Neuron (in vitro differentiated cells): ENCODE data around the gene XIRP2.
A peak's percentile ranks its signal among the peaks of the same experiment; 100 is the strongest.

Experiments used
- H2AFZ ChIP-seq: one replicate; pipeline ENCODE4 v1.6.1; 2013; ENCODE audit warnings: low read depth, mild to moderate bottlenecking, inconsistent platforms, low read length, moderate library complexity
- H3K27me3 ChIP-seq: one replicate; pipeline ENCODE4 v1.6.1; 2013; ENCODE audit warnings: low read length; ENCODE audit not compliant: insufficient read depth
- H3K36me3 ChIP-seq: one replicate; pipeline ENCODE4 v1.6.1; 2013; ENCODE audit warnings: low read length; ENCODE audit not compliant: insufficient read depth
- H3K4me1 ChIP-seq: one replicate; pipeline ENCODE4 v1.6.1; 2013; ENCODE audit warnings: low read length; ENCODE audit not compliant: insufficient read depth
- H3K4me3 ChIP-seq: 2 replicates; pipeline ENCODE4 v1.5.1; 2013; ENCODE audit warnings: mild to moderate bottlenecking, low read length, moderate library complexity
- H3K9me3 ChIP-seq: one replicate; pipeline ENCODE4 v1.6.1; 2013; ENCODE audit warnings: low read length

XIRP2 gene

GRCh38 chr2:167275046-167275445, 386.8 kb downstream of the XIRP2 start:
- no peaks in the 10 kb centered on the region for H3K9me3 ChIP-seq

GRCh38 chr2:167279810-167280209, 391.5 kb downstream of the XIRP2 start:
- H3K4me1 ChIP-seq, result no peaks in the 10 kb centered on the region
- H3K27me3 ChIP-seq, result no peaks in the 10 kb centered on the region
- no peaks in the 10 kb centered on the region for H3K36me3 ChIP-seq
- no peak overlapping the region for H2AFZ ChIP-seq
- no peaks in the 10 kb centered on the region for H3K9me3 ChIP-seq
- H3K4me3 ChIP-seq, result no peak overlapping the region

More at GRCh38 chr2:167275046-167275445, 386.8 kb downstream of the XIRP2 start:
- Histone ChIP-seq H3K36me3 (no peaks in the 10 kb centered on the region), H3K27me3 (no peaks in the 10 kb centered on the region), H3K4me1 (peaks cover 2% of the 10 kb centered on the region), H2AFZ (no peak overlapping the region), H3K4me3 (no peak overlapping the region)

- Histone ChIP-seq H3K36me3 (no peaks in the 10 kb centered on the region), H3K9me3 (no peaks in the 10 kb centered on the region), H3K27me3 (no peaks in the 10 kb centered on the region), H3K4me1 (peaks cover 6% of the 10 kb centered on the region), H3K4me3 (no peak overlapping the region), H2AFZ (no peak overlapping the region)
Observed at GRCh38 chr2:167287212-167287611, 398.9 kb downstream of the XIRP2 start.

GRCh38 chr2:167289651-167290410, 401.6 kb downstream of the XIRP2 start:
- no peaks in the 10 kb centered on the region for H3K36me3 ChIP-seq

GRCh38 chr2:167292430-167293171, 404.3 kb downstream of the XIRP2 start, which contains the start of gene B3GALT1:
B3GALT1 (plus strand) TSS chr2:167293001.
- Histone ChIP-seq H3K4me1 (peaks cover 12% of the 10 kb centered on the region), H3K27me3 (no peaks in the 10 kb centered on the region)

More at GRCh38 chr2:167289651-167290410, 401.6 kb downstream of the XIRP2 start:
- Histone ChIP-seq H3K9me3 (no peaks in the 10 kb centered on the region), H3K27me3 (no peaks in the 10 kb centered on the region), H3K4me3 (no peak overlapping the region), H2AFZ (no peak overlapping the region), H3K4me1 (peaks cover 9% of the 10 kb centered on the region)

GRCh38 chr2:167293172-167293781, 405.0 kb downstream of the XIRP2 start:
- peaks cover 12% of the 10 kb centered on the region for H3K4me1 ChIP-seq
- no peaks in the 10 kb centered on the region for H3K9me3 ChIP-seq
- no peaks in the 10 kb centered on the region for H3K36me3 ChIP-seq
- H3K4me3 ChIP-seq, result peak overlapping the region; percentile 65
- H3K27me3 ChIP-seq, result no peaks in the 10 kb centered on the region
- peak overlapping the region; percentile 98 for H2AFZ ChIP-seq

More at GRCh38 chr2:167292430-167293171, 404.3 kb downstream of the XIRP2 start, which contains the start of gene B3GALT1:
- no peaks in the 10 kb centered on the region for H3K36me3 ChIP-seq
- no peaks in the 10 kb centered on the region for H3K9me3 ChIP-seq
- H3K4me3 ChIP-seq, result peak within 1 kb of the TSS; percentile 65
- H2AFZ ChIP-seq, result peak within 1 kb of the TSS; percentile 98

GRCh38 chr2:167293943-167294775, 405.9 kb downstream of the XIRP2 start:
- Histone ChIP-seq H3K9me3 (no peaks in the 10 kb centered on the region), H3K4me1 (peaks cover 12% of the 10 kb centered on the region), H3K27me3 (no peaks in the 10 kb centered on the region), H2AFZ (peak overlapping the region; percentile 98), H3K36me3 (no peaks in the 10 kb centered on the region), H3K4me3 (peak overlapping the region; percentile 65)

- peak overlapping the region; percentile 98 for H2AFZ ChIP-seq
- H3K9me3 ChIP-seq, result no peaks in the 10 kb centered on the region
- no peaks in the 10 kb centered on the region for H3K36me3 ChIP-seq
- H3K4me3 ChIP-seq, result peak overlapping the region; percentile 65
- no peaks in the 10 kb centered on the region for H3K27me3 ChIP-seq
- peaks cover 12% of the 10 kb centered on the region for H3K4me1 ChIP-seq
Observed at GRCh38 chr2:167294776-167295140, 406.5 kb downstream of the XIRP2 start.

- Histone ChIP-seq H3K4me1 (peaks cover 5% of the 10 kb centered on the region), H2AFZ (no peak overlapping the region), H3K27me3 (no peaks in the 10 kb centered on the region), H3K4me3 (no peak overlapping the region), H3K9me3 (no peaks in the 10 kb centered on the region), H3K36me3 (no peaks in the 10 kb centered on the region)
Observed at GRCh38 chr2:167297292-167297691, 409.0 kb downstream of the XIRP2 start.

GRCh38 chr2:167298017-167298416, 409.7 kb downstream of the XIRP2 start:
- Histone ChIP-seq H2AFZ (no peak overlapping the region), H3K4me1 (peaks cover 5% of the 10 kb centered on the region), H3K36me3 (no peaks in the 10 kb centered on the region), H3K9me3 (no peaks in the 10 kb centered on the region), H3K4me3 (no peak overlapping the region), H3K27me3 (no peaks in the 10 kb centered on the region)
